Gastroesophageal sphincter (tissue), 4 donors: ENCODE measurements around the gene MMP11. TPM values are rescaled to one million over a fixed set of nuclear protein-coding genes. Genes with fewer than 3 reads are reported as not detected.

Experiments
- ATAC-seq: fragments of 150-250 bp; one replicate; pipeline ENCODE4 v1.9.1; 2016; ENCODE audit warnings: mild to moderate bottlenecking, moderate library complexity
- H3K27ac ChIP-seq, 4 donors: fragments of 200-600 bp; sonication (generic) in 3 of 4; 1 replicate in 3 of 4; 2 replicates in 1 of 4; pipeline ENCODE4 v1.5.1; 2016 to 2019
- H3K27me3 ChIP-seq: fragments of 200-600 bp; sonication (generic); one replicate; pipeline ENCODE4 v1.5.1; 2019
- H3K36me3 ChIP-seq, 2 donors: fragments of 200-600 bp; sonication (generic); one replicate each; pipeline ENCODE4 v1.5.1; 2019; ENCODE audit warnings: control low read depth in 1 of 2
- H3K4me1 ChIP-seq, 3 donors: fragments of 200-600 bp; sonication (generic); 1 replicate in 2 of 3; 2 replicates in 1 of 3; pipeline ENCODE4 v1.5.1; 2016 to 2019; ENCODE audit warnings: control low read depth in 2 of 3
- H3K4me3 ChIP-seq, 2 donors: fragments of 200-600 bp; sonication (generic); one replicate each; pipeline ENCODE4 v1.5.1; 2019; ENCODE audit warnings: mild to moderate bottlenecking in 1 of 2, moderate library complexity in 1 of 2
- H3K9me3 ChIP-seq, 3 donors: fragments of 200-600 bp; sonication (generic); one replicate each; pipeline ENCODE4 v1.5.1; 2017 to 2019; ENCODE audit warnings: control low read depth in 2 of 3
- EP300 ChIP-seq: sonication (generic); formaldehyde crosslinking; IDR thresholded peaks from one replicate; pipeline ENCODE4 v1.6.1; 2017; ENCODE audit warnings: antibody characterized with exemption, mild to moderate bottlenecking
- POLR2A ChIP-seq, 2 donors: fragments of 450-650 bp; IDR thresholded peaks; one replicate each; pipeline ENCODE4 v1.6.1; 2017; ENCODE audit warnings: antibody characterized with exemption in 2 of 2, mild to moderate bottlenecking in 2 of 2, moderate library complexity in 1 of 2
- POLR2AphosphoS5 ChIP-seq: sonication (generic); formaldehyde crosslinking; IDR thresholded peaks from one replicate; pipeline ENCODE4 v1.6.1; 2017; ENCODE audit warnings: antibody characterized with exemption
- WGBS, 2 donors: methylation state at CpG; one replicate each; pipeline ENCODE4 v1.1.5; 2018; ENCODE audit warnings: low coverage in 1 of 2; 5-methylcytosine and 5-hydroxymethylcytosine counted together
- total RNA-seq, 4 donors: library from RNA; depleted of rRNA; stranded (reverse); fragments of >200 nt; gene quantifications; one replicate each; pipeline ENCODE4 v1.1.0, GENCODE V29; 2016
- TF ChIP-seq, protein P1 (sequence below), 4 experiments: fragments of 200-600 bp in 2 of 4; fragments of 450-650 bp in 2 of 4; sonication (generic) in 1 of 4; IDR thresholded peaks; one replicate each; pipeline ENCODE4 v1.5.1; 2017 to 2019; ENCODE audit warnings: antibody characterized with exemption in 4 of 4, mild to moderate bottlenecking in 2 of 4, moderate library complexity in 2 of 4

MMP11 gene
- total RNA-seq, 4 donors from 2014 or later = 2.3 to 11.0 (median 9.7) TPM

DNA sequence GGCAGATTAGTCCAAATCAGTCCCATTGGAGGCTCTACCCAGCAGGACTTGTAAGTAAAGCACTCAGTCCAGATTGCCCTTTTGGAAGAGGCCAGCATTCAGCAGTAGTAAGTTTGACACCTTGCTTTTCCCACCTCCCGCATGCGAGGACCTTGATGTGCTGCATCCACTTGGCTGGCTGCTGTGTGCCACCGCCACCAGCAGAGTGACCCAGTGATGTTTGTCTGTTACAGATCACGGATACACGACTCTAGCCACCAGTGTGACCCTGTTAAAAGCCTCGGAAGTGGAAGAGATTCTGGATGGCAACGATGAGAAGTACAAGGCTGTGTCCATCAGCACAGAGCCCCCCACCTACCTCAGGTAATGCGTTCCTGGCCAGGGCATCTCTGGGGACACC is 20.7 kb downstream of the MMP11 start:
- Histone ChIP-seq H3K27me3 (no peaks in the 10 kb centered on the region), H3K4me3 (no peak overlapping the region), H3K27ac (no peak overlapping the region), H3K36me3 (peaks cover 0 to 64% of the 10 kb centered on the region in 2 donors), H3K4me1 (peaks cover 0 to 39% (median 0%) of the 10 kb centered on the region in 3 donors), H3K9me3 (no peaks in the 10 kb centered on the region)
- WGBS, 2 donors = 81 to 93% methylated on average over 3 to 4 of the region's 8 CpGs
- ATAC-seq = no peak
- no peak for TF ChIP-seq POLR2A (IDR thresholded peaks at IDR 0.05)
- TF ChIP-seq, protein P1, sequence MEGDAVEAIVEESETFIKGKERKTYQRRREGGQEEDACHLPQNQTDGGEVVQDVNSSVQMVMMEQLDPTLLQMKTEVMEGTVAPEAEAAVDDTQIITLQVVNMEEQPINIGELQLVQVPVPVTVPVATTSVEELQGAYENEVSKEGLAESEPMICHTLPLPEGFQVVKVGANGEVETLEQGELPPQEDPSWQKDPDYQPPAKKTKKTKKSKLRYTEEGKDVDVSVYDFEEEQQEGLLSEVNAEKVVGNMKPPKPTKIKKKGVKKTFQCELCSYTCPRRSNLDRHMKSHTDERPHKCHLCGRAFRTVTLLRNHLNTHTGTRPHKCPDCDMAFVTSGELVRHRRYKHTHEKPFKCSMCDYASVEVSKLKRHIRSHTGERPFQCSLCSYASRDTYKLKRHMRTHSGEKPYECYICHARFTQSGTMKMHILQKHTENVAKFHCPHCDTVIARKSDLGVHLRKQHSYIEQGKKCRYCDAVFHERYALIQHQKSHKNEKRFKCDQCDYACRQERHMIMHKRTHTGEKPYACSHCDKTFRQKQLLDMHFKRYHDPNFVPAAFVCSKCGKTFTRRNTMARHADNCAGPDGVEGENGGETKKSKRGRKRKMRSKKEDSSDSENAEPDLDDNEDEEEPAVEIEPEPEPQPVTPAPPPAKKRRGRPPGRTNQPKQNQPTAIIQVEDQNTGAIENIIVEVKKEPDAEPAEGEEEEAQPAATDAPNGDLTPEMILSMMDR (IDR thresholded peaks at IDR 0.05) = no peak
- TF ChIP-seq POLR2AphosphoS5 = no peak
- TF ChIP-seq EP300 = no peak

DNA sequence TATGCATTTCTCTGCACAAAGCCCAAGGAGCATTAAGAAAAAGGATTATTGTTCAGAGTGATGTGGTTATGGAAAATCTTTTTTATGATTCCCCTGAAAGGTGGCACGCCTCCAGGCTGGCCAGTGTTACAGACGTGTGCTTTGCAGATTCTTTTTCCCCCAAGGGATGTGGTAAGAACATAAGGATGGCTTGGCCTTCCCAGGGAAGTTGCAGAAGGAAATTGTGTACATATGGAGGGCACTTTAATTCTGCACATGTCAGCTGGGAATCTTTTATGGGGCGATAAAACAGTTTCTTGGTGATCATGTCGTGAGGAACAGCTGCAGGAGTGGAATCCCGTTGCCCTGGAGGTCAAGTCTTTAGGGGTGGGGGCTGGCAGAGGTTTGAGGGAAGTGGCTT is 23.8 kb downstream of the MMP11 start:
- WGBS, 2 donors = 33 to 54% methylated on average over 1 to 2 of the region's 5 CpGs
- TF ChIP-seq, protein P1 (IDR thresholded peaks at IDR 0.05) = no peak
- no peak for TF ChIP-seq POLR2AphosphoS5
- TF ChIP-seq POLR2A (IDR thresholded peaks at IDR 0.05) = no peak
- TF ChIP-seq EP300 = no peak
- Histone ChIP-seq H3K27me3 (no peaks in the 10 kb centered on the region), H3K4me3 (no peak overlapping the region), H3K9me3 (no peaks in the 10 kb centered on the region), H3K27ac (no peak overlapping the region), H3K36me3 (peaks cover 0 to 91% of the 10 kb centered on the region in 2 donors), H3K4me1 (peaks cover 0 to 8% (median 0%) of the 10 kb centered on the region in 3 donors)
- no peak for ATAC-seq

DNA sequence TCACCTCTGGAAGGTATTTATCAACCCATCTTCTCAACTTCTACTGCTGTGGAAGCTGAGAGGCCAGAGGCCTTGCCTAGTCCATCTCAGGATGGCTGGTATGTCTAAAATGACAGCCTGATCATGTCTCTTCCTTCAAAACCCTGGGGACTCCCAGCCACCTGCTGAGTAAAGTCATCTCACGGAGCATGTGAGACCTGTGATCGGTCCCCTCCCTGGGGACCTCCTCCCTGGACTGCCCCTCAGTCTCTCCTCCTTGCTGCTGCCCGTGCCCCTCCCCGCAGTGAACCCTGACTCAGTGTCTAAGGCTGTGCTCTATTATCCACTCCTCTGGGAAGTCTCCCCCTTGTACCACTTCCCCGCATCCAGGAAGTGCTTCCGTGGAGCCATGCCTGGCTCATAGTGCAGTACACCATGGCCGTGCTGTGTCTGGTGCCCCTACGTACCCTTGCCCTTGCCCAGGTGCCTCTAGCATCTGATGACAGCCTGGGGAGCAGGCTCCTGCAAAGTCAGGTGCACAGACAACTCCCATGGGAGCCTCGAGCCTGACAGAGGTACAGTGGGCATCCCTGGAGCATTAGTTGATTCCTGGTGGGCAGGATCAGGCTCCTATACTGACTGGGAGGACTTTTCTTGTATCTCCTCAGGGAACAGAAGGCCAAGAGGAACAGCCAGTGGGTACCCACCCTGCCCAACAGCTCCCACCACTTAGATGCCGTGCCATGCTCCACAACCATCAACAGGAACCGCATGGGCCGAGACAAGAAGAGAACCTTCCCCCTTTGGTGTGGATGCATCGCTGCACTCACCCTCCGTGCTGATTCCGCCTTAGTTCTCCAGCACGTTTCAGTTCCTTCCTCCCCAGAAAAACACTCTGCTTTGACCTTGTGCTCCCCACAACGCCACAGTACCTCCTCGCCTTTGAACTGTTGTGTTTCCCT is 27.9 kb downstream of the MMP11 start:
- no peak for ATAC-seq
- Histone ChIP-seq H3K27me3 (no peaks in the 10 kb centered on the region), H3K36me3 (peaks cover 0 to 92% of the 10 kb centered on the region in 2 donors), H3K9me3 (no peaks in the 10 kb centered on the region), H3K4me3 (no peak overlapping the region), H3K27ac (no peak overlapping the region), H3K4me1 (no peaks in the 10 kb centered on the region)
- 88 to 91% methylated on average over 5 to 14 of the region's 18 CpGs for WGBS, 2 donors
- TF ChIP-seq, protein P1 (IDR thresholded peaks at IDR 0.05) = no peak
- TF ChIP-seq POLR2A (IDR thresholded peaks at IDR 0.05) = no peak
- no peak for TF ChIP-seq POLR2AphosphoS5
- no peak for TF ChIP-seq EP300

- Histone ChIP-seq H3K27me3 (no peaks in the 10 kb centered on the region), H3K36me3 (peaks cover 0 to 92% of the 10 kb centered on the region in 2 donors), H3K9me3 (no peaks in the 10 kb centered on the region), H3K4me1 (no peaks in the 10 kb centered on the region), H3K4me3 (no peak overlapping the region), H3K27ac (no peak overlapping the region)
- no peak for TF ChIP-seq POLR2AphosphoS5
- 75 to 80% methylated on average over 8 to 10 of the region's 11 CpGs for WGBS, 2 donors
- ATAC-seq = no peak
Observed at GRCh38 chr22:23801238-23801821, 28.7 kb downstream of the MMP11 start.

- no peak for TF ChIP-seq EP300
- no peak for TF ChIP-seq POLR2AphosphoS5
- TF ChIP-seq, protein P1 (IDR thresholded peaks at IDR 0.05) = no peak
- no peak for TF ChIP-seq POLR2A (IDR thresholded peaks at IDR 0.05)
- Histone ChIP-seq H3K36me3 (peaks cover 0 to 92% of the 10 kb centered on the region in 2 donors), H3K4me1 (no peaks in the 10 kb centered on the region), H3K27me3 (no peaks in the 10 kb centered on the region), H3K27ac (no peak overlapping the region), H3K4me3 (no peak overlapping the region), H3K9me3 (no peaks in the 10 kb centered on the region)
- WGBS, 2 donors = 86 to 96% methylated on average over 2 to 7 of the region's 8 CpGs
- ATAC-seq = no peak
Observed at GRCh38 chr22:23801886-23802377, 29.3 kb downstream of the MMP11 start.
